Adrenal gland (tissue), 5 donors: ENCODE results near the gene BSPRY.

Source experiments
- CTCF ChIP-seq, 6 experiments: fragments of 450-650 bp in 4 of 6; fragments of 200-600 bp in 2 of 6; sonication (generic) in 1 of 6; IDR thresholded peaks; 1 replicate in 5 of 6; 2 replicates in 1 of 6; pipeline versions ENCODE4 v1.5.1 to v1.8.0; 2016 to 2021; ENCODE audit warnings: antibody characterized with exemption in 6 of 6, mild to moderate bottlenecking in 2 of 6, moderate library complexity in 1 of 6
- POLR2A ChIP-seq, 2 donors: fragments of 450-650 bp; IDR thresholded peaks; one replicate each; pipeline ENCODE4 v1.6.1; 2017; ENCODE audit warnings: antibody characterized with exemption in 2 of 2, mild to moderate bottlenecking in 2 of 2, moderate library complexity in 1 of 2
- donor health status: DM: no; HTN: no; CAD: no.

GRCh38 chr9:113389451-113389850, 40.1 kb downstream of the BSPRY start:
- no peak for TF ChIP-seq CTCF (IDR thresholded peaks at IDR 0.05)
- TF ChIP-seq POLR2A (IDR thresholded peaks at IDR 0.05), result no peak
